ENCODE measurements around the gene NOTCH3. TPM values are rescaled to one million over a fixed set of nuclear protein-coding genes. Genes with fewer than 3 reads are reported as not detected.

NOTCH3 gene
- total RNA-seq, 5 donors from 2014 or later (not counting 1 experiment from before 2014, with no cell fraction given): 0.16 to 0.85 (median 0.48) TPM; not detected in 1

Other genes with a start within 250 kb of the NOTCH3 start
- gene SLC1A6, start 221.1 kb downstream of the NOTCH3 start, total RNA-seq: not detected
- gene CASP14, start 151.5 kb downstream of the NOTCH3 start, total RNA-seq: not detected
- gene OR1I1, start 118.8 kb downstream of the NOTCH3 start, total RNA-seq: not detected
- gene SYDE1, start 93.6 kb downstream of the NOTCH3 start, total RNA-seq: under 1 TPM; 0.18 to 0.58 (median 0.26) TPM
- under 1 TPM in 1 of 5 donors, not detected in 4; 0.23 TPM for gene EPHX3, start 31.5 kb upstream of the NOTCH3 start, total RNA-seq
- 100 to 1,000 TPM; 115 to 154 (median 139) TPM for gene BRD4, start 131.5 kb upstream of the NOTCH3 start, total RNA-seq
- gene AKAP8, start 178.8 kb upstream of the NOTCH3 start, total RNA-seq: 10 to 100 TPM; 75.8 to 90.3 (median 86.7) TPM
- 100 to 1,000 TPM; 134 to 198 (median 184) TPM for gene AKAP8L, start 218.0 kb upstream of the NOTCH3 start, total RNA-seq
- 10 to 100 TPM; 19.7 to 39.1 (median 34.6) TPM for gene WIZ, start 249.0 kb upstream of the NOTCH3 start, total RNA-seq